Lung (tissue), 12 donors: Measurements from ENCODE around the gene OGFRL1. TPM values are rescaled to one million over a fixed set of nuclear protein-coding genes. Genes with fewer than 3 reads are reported as not detected.

Experiments
- ATAC-seq: fragments of 200-7000 bp; cut with Tn5 transposase; one replicate; pipeline ENCODE4 v1.9.1; 2020; ENCODE audit warnings: moderate number of reproducible peaks; ENCODE audit not compliant: insufficient read depth, low FRiP score
- DNase-seq, 3 donors: peaks; one replicate each; pipeline ENCODE4 v3.0.0-alpha.2; 2013 to 2017
- H3K27ac ChIP-seq, 2 donors: one replicate each; pipeline ENCODE4 v1.5.1; 2013; ENCODE audit warnings: mild to moderate bottlenecking in 2 of 2, moderate library complexity in 2 of 2, control low read depth in 1 of 2, inconsistent platforms in 1 of 2, low read depth in 1 of 2, low read length in 1 of 2
- H3K27me3 ChIP-seq, 3 donors: one replicate each; pipeline ENCODE4 v1.5.1; 2013; ENCODE audit warnings: low read length in 2 of 3; ENCODE audit not compliant: control insufficient read depth in 3 of 3, insufficient read depth in 3 of 3
- H3K36me3 ChIP-seq, 4 donors: one replicate each; pipeline ENCODE4 v1.5.1; 2013; ENCODE audit warnings: low read length in 4 of 4, mild to moderate bottlenecking in 1 of 4, moderate library complexity in 1 of 4; ENCODE audit not compliant: control insufficient read depth in 4 of 4, insufficient read depth in 4 of 4
- H3K4me1 ChIP-seq, 5 donors: one replicate each; pipeline ENCODE4 v1.5.1; 2013; ENCODE audit warnings: low read length in 5 of 5, mild to moderate bottlenecking in 2 of 5, moderate library complexity in 1 of 5; ENCODE audit not compliant: control insufficient read depth in 5 of 5, insufficient read depth in 5 of 5
- H3K4me3 ChIP-seq: one replicate; pipeline ENCODE4 v1.5.1; 2013; ENCODE audit warnings: mild to moderate bottlenecking, control low read depth, moderate library complexity
- H3K9ac ChIP-seq, 2 donors: one replicate each; pipeline ENCODE4 v1.5.1; 2013; ENCODE audit warnings: low read length in 2 of 2, control low read depth in 1 of 2; ENCODE audit not compliant: insufficient read depth in 1 of 2
- H3K9me3 ChIP-seq, 4 donors: one replicate each; pipeline ENCODE4 v1.5.1; 2013; ENCODE audit warnings: low read length in 3 of 4, mild to moderate bottlenecking in 1 of 4, moderate library complexity in 1 of 4; ENCODE audit not compliant: control insufficient read depth in 4 of 4, insufficient read depth in 3 of 4
- WGBS, 2 donors: extraction: QIAGEN DNeasy Blood & Tissue Kit; methylation state at CpG; one replicate each; pipeline ENCODE4 v1.1.7; 2013; 5-methylcytosine and 5-hydroxymethylcytosine counted together
- polyA plus RNA-seq, 2 donors: library from polyadenylated mRNA; stranded (reverse); fragments of 200-250 nt; gene quantifications; one replicate each; pipeline ENCODE4 v1.2.1, GENCODE V29; 2013
- total RNA-seq, 2 donors: library from RNA; depleted of rRNA in 1 of 2; stranded (reverse); fragments of >200 nt in 1 of 2; gene quantifications; one replicate each; pipeline ENCODE4 v1.2.1, GENCODE V29; 2014 to 2021
- TF ChIP-seq, protein P1 (sequence below): IDR thresholded peaks from 2 replicates; pipeline ENCODE4 v1.5.1; 2012; ENCODE audit warnings: mild to moderate bottlenecking; ENCODE audit errors: control extremely low read depth, extremely low read depth
- donor health status: control.
- donor health status: control.
- donor health status: Bipolar disorder and iron deficiency.
- donor health status: healthy.
- donor health status: DM: yes; HTN: yes; CAD: no.

OGFRL1 gene
- total and polyA plus RNA-seq, 4 donors = 6.7 to 24.0 (median 14.6) TPM

DNA sequence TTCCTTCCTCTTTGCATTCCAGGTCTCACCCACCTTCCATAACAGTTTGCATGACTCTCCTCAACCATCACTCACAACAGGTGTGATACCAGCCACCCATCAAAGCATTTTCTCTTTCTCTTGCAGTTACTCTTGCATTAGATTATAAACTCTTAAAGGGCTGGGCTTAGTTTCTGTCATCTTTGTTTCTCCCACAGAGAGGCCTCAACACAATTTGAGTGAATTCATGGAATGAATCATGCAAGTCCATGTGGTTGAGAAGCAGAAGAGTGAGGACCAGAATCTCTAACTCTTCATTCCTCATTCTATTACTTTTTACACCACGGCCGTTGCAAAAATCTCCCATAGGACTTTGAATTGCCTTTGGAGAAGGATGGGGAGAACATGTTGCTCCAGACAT is 31.4 kb downstream of the OGFRL1 start:
- ATAC-seq = no peak
- WGBS, 2 donors = 40 to 75% methylated on average over 2 of the region's 2 CpGs
- H3K4me3 ChIP-seq = no peak overlapping the region

DNA sequence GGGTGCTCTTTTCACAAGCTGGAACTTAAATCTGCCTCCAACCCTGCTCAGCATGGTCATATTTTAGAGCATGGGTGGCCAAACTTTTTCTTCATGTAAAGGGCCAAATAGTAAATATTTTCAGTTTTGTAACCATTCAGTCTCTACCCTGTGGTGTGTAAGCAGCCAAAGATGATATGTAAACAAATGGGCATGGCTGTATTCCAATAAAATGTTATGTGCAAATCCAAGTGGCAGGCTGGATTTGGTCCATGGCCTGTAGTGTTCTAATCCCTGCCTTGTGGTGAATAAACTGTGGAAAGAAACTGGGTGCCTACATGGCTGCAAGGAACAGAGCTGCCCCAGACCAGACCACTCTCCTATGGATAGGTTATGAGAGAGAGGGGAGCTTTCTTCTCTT is 32.7 kb downstream of the OGFRL1 start:
- no peaks in the 10 kb centered on the region for H3K9me3 ChIP-seq
- no peak overlapping the region for H3K9ac ChIP-seq
- H3K4me1 ChIP-seq = peaks cover 0 to 12% (median 2%) of the 10 kb centered on the region in 5 donors
- no peak overlapping the region for H3K4me3 ChIP-seq
- TF ChIP-seq, protein P1, sequence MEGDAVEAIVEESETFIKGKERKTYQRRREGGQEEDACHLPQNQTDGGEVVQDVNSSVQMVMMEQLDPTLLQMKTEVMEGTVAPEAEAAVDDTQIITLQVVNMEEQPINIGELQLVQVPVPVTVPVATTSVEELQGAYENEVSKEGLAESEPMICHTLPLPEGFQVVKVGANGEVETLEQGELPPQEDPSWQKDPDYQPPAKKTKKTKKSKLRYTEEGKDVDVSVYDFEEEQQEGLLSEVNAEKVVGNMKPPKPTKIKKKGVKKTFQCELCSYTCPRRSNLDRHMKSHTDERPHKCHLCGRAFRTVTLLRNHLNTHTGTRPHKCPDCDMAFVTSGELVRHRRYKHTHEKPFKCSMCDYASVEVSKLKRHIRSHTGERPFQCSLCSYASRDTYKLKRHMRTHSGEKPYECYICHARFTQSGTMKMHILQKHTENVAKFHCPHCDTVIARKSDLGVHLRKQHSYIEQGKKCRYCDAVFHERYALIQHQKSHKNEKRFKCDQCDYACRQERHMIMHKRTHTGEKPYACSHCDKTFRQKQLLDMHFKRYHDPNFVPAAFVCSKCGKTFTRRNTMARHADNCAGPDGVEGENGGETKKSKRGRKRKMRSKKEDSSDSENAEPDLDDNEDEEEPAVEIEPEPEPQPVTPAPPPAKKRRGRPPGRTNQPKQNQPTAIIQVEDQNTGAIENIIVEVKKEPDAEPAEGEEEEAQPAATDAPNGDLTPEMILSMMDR = no peak
- H3K36me3 ChIP-seq = peaks cover 0 to 2% (median 0%) of the 10 kb centered on the region in 4 donors
- no peaks in the 10 kb centered on the region for H3K27me3 ChIP-seq
- H3K27ac ChIP-seq = peak overlapping the region in 1 of 2 donors; percentile 40
- DNase-seq (peak in 2 of 3 donors; percentile 44 to 55), ATAC-seq (no peak)

More for the DNA sequence above, 31.4 kb downstream of the OGFRL1 start:
- DNase-seq = no peak
- Histone ChIP-seq H3K27ac (no peak overlapping the region), H3K9ac (no peak overlapping the region), H3K27me3 (no peaks in the 10 kb centered on the region), H3K36me3 (peaks cover 0 to 2% (median 0%) of the 10 kb centered on the region in 4 donors), H3K4me1 (peaks cover 0 to 11% (median 2%) of the 10 kb centered on the region in 5 donors), H3K9me3 (no peaks in the 10 kb centered on the region)
- TF ChIP-seq, protein P1 = no peak

DNA sequence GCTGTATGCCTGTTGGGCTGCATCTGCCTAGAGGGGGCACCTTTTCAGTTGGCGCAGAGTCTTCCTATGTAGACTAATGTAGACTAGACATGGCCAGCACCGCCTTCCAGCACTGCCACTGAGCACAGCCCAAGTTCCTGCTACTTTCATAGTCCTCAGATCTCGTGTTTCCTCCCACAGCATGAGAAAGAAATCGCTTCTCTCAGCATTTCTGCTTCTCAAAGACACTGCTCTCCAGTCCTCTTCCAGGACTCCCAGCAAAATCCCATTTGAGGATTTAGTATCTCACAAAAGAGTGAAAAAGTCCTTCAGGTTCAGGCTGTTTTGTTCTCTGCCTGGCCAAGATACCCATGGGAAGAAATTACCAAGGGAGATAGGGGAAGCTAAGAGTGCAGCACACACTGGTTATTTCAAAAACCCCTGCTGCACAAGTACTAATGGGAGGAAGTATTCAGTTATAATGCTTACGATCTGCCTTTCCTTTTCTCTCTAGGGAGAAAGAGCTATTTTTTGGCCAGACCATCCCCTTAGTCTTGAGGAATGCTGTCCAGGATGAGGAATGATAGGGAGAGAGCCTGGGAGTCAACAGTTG is 35.7 kb downstream of the OGFRL1 start:
- ATAC-seq (peak; percentile 38), DNase-seq (no peak)
- peaks cover 0 to 13% (median 2%) of the 10 kb centered on the region in 5 donors for H3K4me1 ChIP-seq
- TF ChIP-seq, protein P1 = no peak
- 65 to 66% methylated on average over 5 of the region's 5 CpGs for WGBS, 2 donors
- no peak overlapping the region for H3K4me3 ChIP-seq
- no peaks in the 10 kb centered on the region for H3K9me3 ChIP-seq
- no peaks in the 10 kb centered on the region for H3K27me3 ChIP-seq
- peaks cover 0 to 5% (median 0%) of the 10 kb centered on the region in 4 donors for H3K36me3 ChIP-seq
- no peak overlapping the region for H3K9ac ChIP-seq
- H3K27ac ChIP-seq = no peak overlapping the region

DNA sequence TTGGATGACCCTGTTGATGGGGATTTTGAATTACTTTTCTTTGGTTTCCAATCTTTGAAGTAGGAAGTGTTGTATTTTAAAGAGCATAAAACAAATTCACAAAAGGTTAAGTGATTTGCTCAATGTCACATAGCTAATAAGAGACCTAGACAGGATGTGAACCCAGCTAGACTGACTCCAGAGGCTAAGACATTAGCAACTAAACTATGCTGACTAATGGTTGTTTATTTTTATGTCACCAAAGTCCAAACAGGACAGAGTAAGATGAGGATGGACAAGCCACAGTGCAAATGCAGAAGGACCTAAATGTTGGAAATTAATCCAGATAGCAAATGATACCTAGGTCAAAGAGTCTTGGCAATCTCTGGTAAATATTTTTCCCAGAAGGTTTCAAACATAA is 38.0 kb downstream of the OGFRL1 start:
- Histone ChIP-seq H3K27me3 (no peaks in the 10 kb centered on the region), H3K27ac (no peak overlapping the region), H3K9ac (no peak overlapping the region), H3K36me3 (peaks cover 0 to 7% (median 0%) of the 10 kb centered on the region in 4 donors), H3K4me3 (no peak overlapping the region), H3K9me3 (no peaks in the 10 kb centered on the region), H3K4me1 (peaks cover 0 to 8% (median 0%) of the 10 kb centered on the region in 5 donors)
- no peak for DNase-seq
- ATAC-seq = no peak
- TF ChIP-seq, protein P1 = no peak
